GM18498 (cell line): ENCODE results near the gene GRIK1.
"Not testable (repeated sequence)": the region's sequence is repeated elsewhere in the genome, so short reads cannot be mapped to it uniquely, and the experiment has no call there.

Experiments used
- ATAC-seq: cut with Tn5 transposase; IDR thresholded peaks from one replicate; pipeline ENCODE4 v1.9.1; 2021; ENCODE audit warnings: mild to moderate bottlenecking, moderate library complexity; ENCODE audit not compliant: unreplicated experiment

GRIK1 gene

DNA sequence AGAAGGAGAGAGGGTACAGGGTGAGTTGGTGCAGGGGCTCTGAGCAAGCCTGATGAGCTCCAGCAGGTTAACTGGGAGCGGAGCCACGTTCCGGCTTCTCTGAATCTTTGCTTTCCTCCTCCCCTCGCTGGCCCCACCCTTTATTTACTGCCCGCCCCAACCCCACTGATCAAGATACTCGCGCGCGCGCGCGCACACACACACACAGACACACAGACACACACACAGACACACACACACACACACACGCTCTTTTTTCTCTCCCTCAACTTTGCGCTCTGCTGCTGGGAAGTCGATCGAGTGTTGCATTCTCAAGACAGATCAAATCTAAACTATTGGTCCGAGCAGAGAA lies at the start of gene GRIK1:
TSS of gene GRIK1 (minus strand) at position 73 of the 352 bp plus-strand sequence.
- ATAC-seq, result no peak

GRCh38 chr21:29987762-29988161 lies 48.0 kb upstream of the GRIK1 start:
- ATAC-seq, result no peak

GRCh38 chr21:29985866-29986265 lies 46.1 kb upstream of the GRIK1 start:
- ATAC-seq, result no peak

- no peak for ATAC-seq
Observed at GRCh38 chr21:29979043-29979442, 39.2 kb upstream of the GRIK1 start.

GRCh38 chr21:29975776-29976175 lies 36.0 kb upstream of the GRIK1 start:
- ATAC-seq, result no peak

DNA sequence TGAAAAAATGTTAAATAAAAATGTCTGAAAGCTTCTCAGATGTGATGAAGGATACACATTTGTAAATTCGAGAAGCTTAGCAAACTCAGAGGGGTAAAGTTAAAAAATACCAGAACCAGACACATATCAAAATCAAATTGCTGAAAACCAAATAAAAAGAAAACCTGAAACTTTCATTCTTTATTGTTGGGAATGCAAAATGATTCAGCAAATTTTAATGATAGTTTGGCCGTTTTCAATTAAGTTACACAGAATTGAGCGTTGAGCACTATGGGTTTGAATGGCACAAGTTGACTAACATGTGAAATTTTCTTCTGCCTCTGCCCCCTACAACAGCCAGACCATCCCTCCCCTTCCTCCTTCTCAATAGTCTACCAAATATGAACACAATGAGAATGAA lies 33.5 kb upstream of the GRIK1 start:
- ATAC-seq, result no peak

DNA sequence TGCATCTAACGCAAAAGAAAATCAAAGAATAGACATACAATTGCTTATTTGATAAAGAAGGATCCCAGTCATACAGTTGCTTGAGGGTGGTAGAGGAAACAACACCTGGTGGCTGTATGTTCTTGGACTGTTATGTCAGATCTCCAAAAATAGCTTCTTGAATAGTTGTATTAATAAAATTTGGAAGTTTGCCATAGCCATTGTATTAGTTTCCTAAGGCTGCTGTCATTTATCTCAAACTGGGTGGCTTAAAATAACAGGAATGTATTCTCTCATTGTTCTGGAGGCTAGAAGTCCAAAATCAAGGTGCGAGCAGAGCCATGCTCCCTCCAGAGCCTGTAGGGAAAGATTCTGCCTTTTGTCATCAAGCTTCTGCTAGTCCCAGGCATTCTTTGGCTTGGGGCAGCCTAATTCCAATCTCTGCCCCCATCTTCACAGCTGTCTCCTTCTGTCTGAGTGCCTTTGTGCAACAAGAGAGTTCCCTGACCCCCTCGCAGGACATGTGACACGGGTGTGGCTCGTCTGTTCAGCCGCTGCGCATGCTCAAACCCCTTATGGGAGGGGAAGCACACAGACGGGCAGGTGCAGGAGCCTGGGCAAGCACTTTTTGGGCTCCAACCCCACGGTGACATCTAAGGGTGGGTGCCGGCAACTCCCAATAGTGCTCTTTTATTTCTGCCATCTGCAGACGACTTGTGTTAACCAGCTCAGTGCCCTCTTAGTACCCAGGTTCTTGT lies 21.7 kb upstream of the GRIK1 start:
- ATAC-seq, result no peak

GRCh38 chr21:29958551-29958950 lies 18.8 kb upstream of the GRIK1 start:
- ATAC-seq, result no peak

GRCh38 chr21:29958035-29958434 lies 18.2 kb upstream of the GRIK1 start:
- ATAC-seq, result not testable (repeated sequence)

DNA sequence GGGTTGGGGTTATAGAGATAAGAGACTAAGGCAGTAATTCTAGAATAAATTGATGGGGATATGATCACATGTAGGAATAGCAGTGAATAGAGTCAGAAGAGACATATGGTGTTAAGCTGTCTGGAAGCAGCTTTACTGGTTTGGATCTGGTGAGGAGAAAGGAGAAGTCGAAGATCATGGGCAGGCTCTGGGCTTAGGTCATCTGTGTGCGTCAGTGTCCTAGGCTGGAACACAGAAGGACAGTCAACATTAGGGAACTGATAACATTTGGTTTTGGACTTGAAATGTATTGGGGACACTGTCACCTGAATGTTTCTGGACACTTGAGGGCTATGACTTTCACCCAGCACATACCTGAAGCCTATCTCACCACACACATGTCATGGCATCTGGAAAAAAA lies 13.9 kb upstream of the GRIK1 start:
- ATAC-seq, result no peak

DNA sequence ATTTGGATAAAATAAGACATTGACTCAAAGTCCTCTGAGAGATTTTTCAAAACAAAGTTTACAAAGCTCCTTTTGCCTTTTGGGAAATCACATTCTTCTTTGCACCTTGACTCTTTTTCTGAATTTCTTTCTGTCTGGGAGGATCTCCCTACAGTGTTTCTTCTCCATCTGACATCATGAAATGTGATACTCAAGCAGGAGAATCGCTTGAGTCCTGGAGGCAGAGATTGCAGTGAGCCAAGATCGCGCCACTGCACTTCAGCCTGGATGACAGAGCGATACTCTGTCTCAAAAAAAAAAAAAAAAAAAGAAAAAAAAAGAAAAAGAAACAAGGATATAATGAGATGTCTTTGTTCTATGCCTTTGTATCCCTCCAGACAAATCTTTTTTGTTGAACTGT lies 13.3 kb upstream of the GRIK1 start:
- ATAC-seq, result no peak

- no peak for ATAC-seq
Observed at GRCh38 chr21:29951911-29952310, 12.1 kb upstream of the GRIK1 start.

GRCh38 chr21:29949991-29950390 lies 10.2 kb upstream of the GRIK1 start:
- ATAC-seq, result no peak

DNA sequence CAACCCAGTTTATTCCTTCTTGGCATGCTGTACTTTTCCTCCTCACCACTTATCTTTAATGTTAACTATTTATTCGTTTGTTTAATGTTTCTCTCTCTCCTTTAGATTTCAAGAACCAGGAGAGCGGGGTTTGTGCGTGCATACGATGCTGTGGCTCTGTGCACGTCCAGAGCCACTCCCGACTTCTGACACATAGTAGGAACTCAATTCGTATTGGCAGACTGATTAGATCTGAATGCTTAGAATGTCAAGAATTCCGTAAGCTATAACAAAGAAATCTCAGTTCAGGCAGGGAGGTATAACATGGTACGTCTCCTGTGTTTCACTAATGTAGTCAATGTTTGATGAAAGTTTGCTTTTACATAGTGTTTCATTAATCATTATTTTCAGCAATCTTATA lies 7.3 kb upstream of the GRIK1 start:
- ATAC-seq, result no peak

GRCh38 chr21:29943885-29944284 lies 4.1 kb upstream of the GRIK1 start:
- no peak for ATAC-seq

GRCh38 chr21:29942034-29942433 lies 2.2 kb upstream of the GRIK1 start:
- no peak for ATAC-seq

GRCh38 chr21:29940991-29941390 lies 1.2 kb upstream of the GRIK1 start:
- ATAC-seq, result no peak

DNA sequence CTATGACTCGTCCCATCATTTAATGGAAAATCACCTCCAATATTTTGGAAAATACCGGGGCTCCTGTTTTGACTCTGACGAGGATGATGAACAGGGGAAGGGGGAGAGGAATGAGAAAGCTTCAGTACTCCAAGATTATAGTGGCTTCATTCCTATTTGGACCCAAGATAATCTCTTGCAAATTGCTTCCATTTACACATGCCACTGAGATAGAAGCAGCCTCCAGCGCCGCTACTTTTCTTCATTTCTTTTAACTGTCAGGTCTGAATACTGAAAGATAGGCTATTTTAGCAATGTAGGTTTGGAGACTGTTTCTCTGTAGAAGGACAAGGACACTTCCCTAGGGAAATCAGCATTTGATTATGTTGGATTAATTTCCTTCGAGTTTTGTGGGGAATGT lies 565 bp upstream of the GRIK1 start:
- ATAC-seq, result no peak

DNA sequence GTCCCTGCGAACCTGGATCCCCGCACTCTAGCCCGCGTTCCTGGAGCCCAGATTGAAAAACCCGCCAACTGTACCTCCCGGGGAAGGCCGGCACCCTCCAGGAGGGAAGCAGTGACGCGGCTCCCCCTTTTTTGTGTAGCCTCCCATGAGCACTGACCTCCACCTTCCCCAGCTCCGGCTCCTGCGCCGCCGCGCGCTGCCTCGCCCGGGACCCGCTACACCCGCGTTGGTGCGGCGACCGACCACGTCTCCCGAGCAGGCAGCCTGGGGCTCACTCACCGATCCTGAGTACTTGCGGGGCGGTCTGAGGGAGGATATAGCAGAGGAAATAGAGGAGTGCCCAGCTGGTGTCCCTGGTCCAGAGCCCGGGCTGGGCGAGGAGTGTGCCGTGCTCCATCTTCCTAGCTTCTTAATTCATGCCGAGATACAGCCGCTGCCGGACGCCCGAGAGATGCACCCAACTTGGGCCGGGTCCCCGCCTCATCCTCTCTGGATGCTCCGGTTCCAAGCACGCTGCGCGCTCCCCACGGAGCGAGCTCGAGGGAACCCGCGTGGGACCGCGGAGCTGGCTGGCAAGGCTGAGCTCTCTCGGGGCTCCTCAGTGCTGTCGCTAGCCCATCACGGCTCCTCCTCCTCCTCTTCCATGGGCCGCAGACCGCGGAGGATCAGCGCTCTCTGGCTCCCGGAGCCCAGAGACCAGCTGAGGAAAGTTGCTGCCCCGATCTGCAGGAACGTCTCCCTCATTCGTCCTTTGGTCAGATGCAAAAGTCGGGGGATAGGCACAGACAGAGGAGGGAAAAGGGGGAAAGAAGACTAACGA lies 482 bp downstream of the GRIK1 start:
- ATAC-seq, result no peak

GRCh38 chr21:29938776-29939103 lies 1.1 kb downstream of the GRIK1 start:
- no peak for ATAC-seq

- ATAC-seq, result no peak
Observed at GRCh38 chr21:29933088-29933487, 6.7 kb downstream of the GRIK1 start.

GRCh38 chr21:29928537-29928936 lies 11.3 kb downstream of the GRIK1 start:
- ATAC-seq, result no peak

DNA sequence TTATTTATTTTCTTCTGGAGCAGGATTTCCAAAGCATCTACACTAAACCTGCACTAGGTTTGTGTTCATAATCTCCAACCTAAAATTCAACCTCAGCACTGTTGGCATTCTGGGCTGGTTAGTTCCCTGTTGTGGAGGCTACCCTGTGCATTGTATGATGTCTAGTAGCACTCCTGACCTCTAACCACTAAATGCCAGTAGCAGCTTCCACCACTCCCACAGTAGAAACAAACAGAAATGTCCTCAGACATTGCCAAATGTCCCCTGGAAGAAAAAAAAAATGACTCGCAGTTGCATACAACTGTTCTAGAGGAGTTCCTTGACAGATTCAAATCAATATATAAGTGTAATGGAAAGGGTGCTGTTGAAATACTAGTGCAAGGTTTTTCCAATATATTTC lies 18.9 kb downstream of the GRIK1 start:
- no peak for ATAC-seq
